Adrenal gland (tissue), 12 donors: ENCODE measurements around the gene TSPEAR. TPM values are rescaled to one million over a fixed set of nuclear protein-coding genes. Genes with fewer than 3 reads are reported as not detected.
"Not testable (repeated sequence)": the region's sequence is repeated elsewhere in the genome, so short reads cannot be mapped to it uniquely, and the experiment has no call there.

Source experiments
- DNase-seq, 7 donors: peaks; one replicate each; pipeline ENCODE4 v3.0.0-alpha.2; 2019 to 2020
- H3K27ac ChIP-seq, 5 donors: fragments of 200-600 bp; sonication (generic) in 4 of 5; 1 replicate in 3 of 5; 2 replicates in 2 of 5; pipeline versions ENCODE4 v1.5.1 to v1.8.0; 2016 to 2020; ENCODE audit warnings: mild to moderate bottlenecking in 1 of 5
- H3K27me3 ChIP-seq: fragments of 200-600 bp; 2 replicates; pipeline ENCODE4 v1.8.0; 2021
- H3K36me3 ChIP-seq, 2 donors: fragments of 200-600 bp; replicated peaks in 1 of 2; 1 replicate in 1 of 2; 2 replicates in 1 of 2; pipeline versions ENCODE4 v1.5.1 to v1.8.0; 2018 to 2022
- H3K4me1 ChIP-seq, 2 donors: fragments of 200-600 bp; replicated peaks in 1 of 2; 1 replicate in 1 of 2; 2 replicates in 1 of 2; pipeline versions ENCODE4 v1.5.1 to v1.8.0; 2018 to 2021
- H3K4me3 ChIP-seq, 4 donors: fragments of 200-600 bp; sonication (generic) in 3 of 4; one replicate each; pipeline ENCODE4 v1.5.1; 2016 to 2018
- H3K9me3 ChIP-seq, 3 donors: fragments of 200-600 bp; sonication (generic) in 1 of 3; replicated peaks in 1 of 3; 1 replicate in 2 of 3; 2 replicates in 1 of 3; pipeline versions ENCODE4 v1.5.1 to v1.8.0; 2016 to 2021
- POLR2A ChIP-seq, 2 donors: fragments of 450-650 bp; IDR thresholded peaks; one replicate each; pipeline ENCODE4 v1.6.1; 2017; ENCODE audit warnings: antibody characterized with exemption in 2 of 2, mild to moderate bottlenecking in 2 of 2, moderate library complexity in 1 of 2
- WGBS, 4 donors: extraction: QIAGEN DNeasy Blood & Tissue Kit in 2 of 4; methylation state at CpG; one replicate each; pipeline versions ENCODE4 v1.1.5 to v1.1.7; 2013 to 2017; 5-methylcytosine and 5-hydroxymethylcytosine counted together
- intact Hi-C, 2 donors: fragments of 100-400 bp; cut with DNase I; formaldehyde crosslinking; loops; one replicate each; pipeline versions ENCODE4 v1.14.1 to v1.15.0; 2022 to 2023
- polyA plus RNA-seq, 3 donors: library from polyadenylated mRNA; stranded (reverse); fragments of 200-250 nt in 2 of 3; fragments of 350-450 nt in 1 of 3; fragmentation: Illumina TruSeq in 1 of 3; extraction: RNeasy Lipid Tissue Mini Kit (QIAGEN cat#74804) in 1 of 3; gene quantifications; one replicate each; pipeline ENCODE4 v1.2.3, GENCODE V29; 2013 to 2014
- total RNA-seq, 9 donors: library from RNA; depleted of rRNA in 4 of 9; stranded (reverse); fragments of >200 nt in 4 of 9; fragments of 120-200 nt in 1 of 9; fragmentation: NEBNext Ultra II Directional in 1 of 9; extraction: Animal tissue kit (Norgen Biotek cat#: 25700) in 1 of 9; gene quantifications; one replicate each; pipeline versions ENCODE4 v1.1.0 to v1.2.4, GENCODE V29; 2013 to 2023
- TF ChIP-seq, protein P1 (sequence below), 6 experiments: fragments of 450-650 bp in 4 of 6; fragments of 200-600 bp in 2 of 6; sonication (generic) in 1 of 6; IDR thresholded peaks; 1 replicate in 5 of 6; 2 replicates in 1 of 6; pipeline versions ENCODE4 v1.5.1 to v1.8.0; 2016 to 2021; ENCODE audit warnings: antibody characterized with exemption in 6 of 6, mild to moderate bottlenecking in 2 of 6, moderate library complexity in 1 of 6
- donor health status: healthy with polysubstance abuse.
- donor health status: Bipolar disorder and iron deficiency.
- donor health status: DM: yes; HTN: yes; CAD: no.
- donor health status: DM: no; HTN: no; CAD: no.
- donor health status: DM: no; HTN: no; CAD: no.
- donor health status: DM: yes; HTN: yes; CAD: no.

The TSPEAR gene
- total and polyA plus RNA-seq, 12 donors = not detected

DNA sequence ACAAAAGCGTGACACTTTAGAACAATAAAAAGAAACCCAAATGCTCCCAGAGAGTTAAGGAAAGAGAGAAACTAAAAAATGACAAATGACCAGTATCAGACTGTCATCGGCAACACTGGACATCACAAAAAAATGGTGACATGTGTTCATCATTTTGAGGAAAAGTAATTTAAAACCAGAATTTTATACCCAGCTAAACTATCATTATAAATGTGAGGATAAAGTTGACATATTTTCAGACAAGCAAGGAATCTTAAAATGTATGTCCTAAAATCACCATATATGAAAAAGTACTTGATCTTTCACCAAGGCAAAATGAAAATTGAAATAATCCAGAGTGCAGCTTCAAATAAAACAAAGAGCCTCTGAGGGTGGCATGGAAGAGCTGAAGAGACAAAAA is 66.5 kb downstream of the TSPEAR start:
- H3K9me3 ChIP-seq = no peaks in the 10 kb centered on the region
- intact Hi-C loops = no loop called here
- H3K36me3 ChIP-seq = no peaks in the 10 kb centered on the region
- DNase-seq = no peak
- H3K4me3 ChIP-seq = no peak overlapping the region
- no peak for TF ChIP-seq POLR2A (IDR thresholded peaks at IDR 0.05)
- TF ChIP-seq, protein P1, sequence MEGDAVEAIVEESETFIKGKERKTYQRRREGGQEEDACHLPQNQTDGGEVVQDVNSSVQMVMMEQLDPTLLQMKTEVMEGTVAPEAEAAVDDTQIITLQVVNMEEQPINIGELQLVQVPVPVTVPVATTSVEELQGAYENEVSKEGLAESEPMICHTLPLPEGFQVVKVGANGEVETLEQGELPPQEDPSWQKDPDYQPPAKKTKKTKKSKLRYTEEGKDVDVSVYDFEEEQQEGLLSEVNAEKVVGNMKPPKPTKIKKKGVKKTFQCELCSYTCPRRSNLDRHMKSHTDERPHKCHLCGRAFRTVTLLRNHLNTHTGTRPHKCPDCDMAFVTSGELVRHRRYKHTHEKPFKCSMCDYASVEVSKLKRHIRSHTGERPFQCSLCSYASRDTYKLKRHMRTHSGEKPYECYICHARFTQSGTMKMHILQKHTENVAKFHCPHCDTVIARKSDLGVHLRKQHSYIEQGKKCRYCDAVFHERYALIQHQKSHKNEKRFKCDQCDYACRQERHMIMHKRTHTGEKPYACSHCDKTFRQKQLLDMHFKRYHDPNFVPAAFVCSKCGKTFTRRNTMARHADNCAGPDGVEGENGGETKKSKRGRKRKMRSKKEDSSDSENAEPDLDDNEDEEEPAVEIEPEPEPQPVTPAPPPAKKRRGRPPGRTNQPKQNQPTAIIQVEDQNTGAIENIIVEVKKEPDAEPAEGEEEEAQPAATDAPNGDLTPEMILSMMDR (IDR thresholded peaks at IDR 0.05) = no peak
- H3K4me1 ChIP-seq = no peaks in the 10 kb centered on the region
- H3K27me3 ChIP-seq = no peaks in the 10 kb centered on the region
- 42 to 92% (median 45%) methylated on average over 2 of the region's 2 CpGs for WGBS, 4 donors
- H3K27ac ChIP-seq = no peak overlapping the region

DNA sequence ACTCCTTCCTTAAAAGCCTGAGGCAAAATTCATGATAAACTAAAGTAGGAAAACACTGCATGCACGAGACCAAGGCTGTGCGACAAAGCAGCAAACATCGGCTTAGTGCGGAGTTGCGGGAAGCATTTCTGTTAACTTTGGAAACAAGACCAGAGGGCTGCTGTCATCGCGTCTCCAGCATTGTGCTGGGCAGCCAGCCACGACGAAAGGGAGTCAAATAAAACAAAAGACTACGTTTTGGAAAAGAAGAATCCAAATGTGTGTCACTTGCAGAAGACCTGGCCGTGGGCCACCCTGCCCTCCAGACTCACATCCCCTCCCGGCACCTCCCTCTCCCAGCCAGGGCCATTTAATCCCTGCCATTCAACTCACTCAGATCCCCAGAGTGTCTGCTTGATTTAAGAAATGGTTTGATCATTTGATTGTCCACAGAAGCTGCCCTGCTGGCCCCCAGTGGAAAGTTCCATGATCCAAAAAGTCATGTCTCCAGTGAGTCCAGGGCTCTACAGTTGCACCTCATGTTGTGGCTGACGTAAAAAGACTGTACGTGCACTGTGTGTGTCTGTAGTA is 67.5 kb downstream of the TSPEAR start:
- Histone ChIP-seq H3K9me3 (no peaks in the 10 kb centered on the region), H3K27ac (no peak overlapping the region), H3K36me3 (no peaks in the 10 kb centered on the region), H3K27me3 (no peaks in the 10 kb centered on the region), H3K4me3 (no peak overlapping the region), H3K4me1 (no peaks in the 10 kb centered on the region)
- TF ChIP-seq, protein P1 (IDR thresholded peaks at IDR 0.05) = no peak
- TF ChIP-seq POLR2A (IDR thresholded peaks at IDR 0.05) = no peak
- intact Hi-C loops = no loop called here
- WGBS, 4 donors = 41 to 72% (median 61%) methylated on average over 14 of the region's 14 CpGs
- DNase-seq = no peak

DNA sequence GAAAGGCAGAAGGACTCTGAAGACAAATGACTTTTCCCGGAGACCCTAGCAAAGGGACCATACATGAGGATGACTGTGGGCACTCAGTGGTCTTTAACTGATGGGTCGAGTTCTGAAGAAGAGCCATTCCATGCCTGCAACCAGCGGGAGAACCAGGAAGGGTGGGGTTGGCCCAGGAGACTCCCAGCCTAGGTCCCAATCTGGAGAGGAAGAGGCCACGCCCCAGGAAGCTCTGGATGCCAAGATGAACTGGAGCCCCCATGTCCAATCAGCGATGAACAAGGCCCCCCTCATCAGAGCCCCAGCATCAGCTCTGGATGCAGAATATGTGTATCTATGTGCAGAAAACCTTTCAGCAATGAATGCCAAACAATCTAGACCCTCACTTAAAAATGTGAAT is 70.6 kb downstream of the TSPEAR start:
- no peak for DNase-seq
- Histone ChIP-seq H3K36me3 (no peaks in the 10 kb centered on the region), H3K4me1 (no peaks in the 10 kb centered on the region), H3K27me3 (no peaks in the 10 kb centered on the region), H3K9me3 (no peaks in the 10 kb centered on the region), H3K27ac (no peak overlapping the region), H3K4me3 (no peak overlapping the region)
- intact Hi-C loops = no loop called here
- TF ChIP-seq, protein P1 (IDR thresholded peaks at IDR 0.05) = no peak
- no peak for TF ChIP-seq POLR2A (IDR thresholded peaks at IDR 0.05)
- 86 to 91% (median 88%) methylated on average over 5 of the region's 5 CpGs for WGBS, 4 donors

DNA sequence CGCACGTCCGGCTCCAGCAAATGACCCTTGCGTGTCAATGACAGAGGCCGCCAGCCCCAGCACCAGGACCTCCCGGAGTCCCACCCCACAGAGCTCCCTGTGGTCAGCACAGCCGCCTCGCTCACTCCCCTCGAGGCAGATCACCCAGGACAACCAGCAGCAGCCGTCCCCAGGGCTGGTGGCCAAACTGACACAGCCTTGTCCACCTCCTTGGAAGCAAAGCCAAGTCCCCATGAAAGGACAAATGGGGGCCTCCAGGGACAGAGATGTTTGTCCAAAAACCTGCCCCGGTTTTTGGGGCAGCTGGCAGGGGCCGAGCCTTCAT is 72.1 kb downstream of the TSPEAR start:
- Histone ChIP-seq H3K27ac (no peak overlapping the region), H3K4me1 (no peaks in the 10 kb centered on the region), H3K27me3 (no peaks in the 10 kb centered on the region), H3K36me3 (no peaks in the 10 kb centered on the region), H3K9me3 (no peaks in the 10 kb centered on the region), H3K4me3 (no peak overlapping the region)
- TF ChIP-seq POLR2A (IDR thresholded peaks at IDR 0.05) = no peak
- TF ChIP-seq, protein P1 (IDR thresholded peaks at IDR 0.05) = no peak
- DNase-seq = no peak
- intact Hi-C loops = no loop called here
- WGBS, 4 donors = 78 to 86% (median 82%) methylated on average over 6 to 12 of the region's 12 CpGs

DNA sequence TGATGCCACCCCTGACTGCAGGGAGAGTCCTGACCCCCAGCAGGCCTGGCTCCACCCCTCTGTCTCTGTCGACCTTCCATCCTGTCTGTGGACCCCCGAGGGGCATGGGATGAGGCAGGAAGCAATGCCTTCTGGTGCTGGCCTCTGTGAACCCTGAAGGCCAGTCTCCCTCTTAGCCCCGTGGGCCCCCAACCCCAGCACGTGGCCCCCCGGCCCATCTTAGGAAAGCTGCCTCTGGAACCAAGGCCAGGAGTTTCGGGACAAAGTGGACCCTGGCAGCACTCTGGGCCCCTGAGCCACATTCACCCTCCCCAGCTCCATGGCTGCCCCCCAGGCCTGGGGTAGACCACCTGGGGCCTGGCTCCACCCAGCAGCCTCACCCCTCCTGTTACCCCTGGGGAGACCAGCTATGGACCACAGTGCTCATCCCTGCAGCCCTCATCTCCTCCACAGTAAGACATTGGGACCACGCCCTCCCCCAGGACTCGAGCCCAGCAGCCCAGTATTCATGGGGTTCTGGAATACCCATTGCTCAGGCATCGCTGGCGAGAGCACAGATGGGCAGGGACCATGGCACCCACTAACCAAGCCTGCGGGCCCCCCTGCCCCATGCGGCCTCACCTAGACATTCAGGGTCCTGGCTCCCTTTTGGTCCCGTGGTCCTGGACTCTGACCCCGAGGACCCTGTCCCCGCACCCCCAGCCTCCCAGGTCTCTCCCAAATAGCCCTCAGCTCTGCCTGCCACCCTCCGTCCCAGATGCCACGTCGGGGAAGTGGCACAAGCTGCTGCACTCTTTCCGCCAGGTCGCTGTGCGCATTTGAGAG is 72.7 kb downstream of the TSPEAR start:
- H3K36me3 ChIP-seq, H3K27ac ChIP-seq, H3K27me3 ChIP-seq, H3K4me1 ChIP-seq, H3K9me3 ChIP-seq, intact Hi-C loops, DNase-seq, H3K4me3 ChIP-seq: not testable (repeated sequence)
- 67 to 79% (median 72%) methylated on average over 12 to 21 of the region's 21 CpGs; no CpG with 5 or more reads in 1 of the 4 donors for WGBS, 4 donors

DNA sequence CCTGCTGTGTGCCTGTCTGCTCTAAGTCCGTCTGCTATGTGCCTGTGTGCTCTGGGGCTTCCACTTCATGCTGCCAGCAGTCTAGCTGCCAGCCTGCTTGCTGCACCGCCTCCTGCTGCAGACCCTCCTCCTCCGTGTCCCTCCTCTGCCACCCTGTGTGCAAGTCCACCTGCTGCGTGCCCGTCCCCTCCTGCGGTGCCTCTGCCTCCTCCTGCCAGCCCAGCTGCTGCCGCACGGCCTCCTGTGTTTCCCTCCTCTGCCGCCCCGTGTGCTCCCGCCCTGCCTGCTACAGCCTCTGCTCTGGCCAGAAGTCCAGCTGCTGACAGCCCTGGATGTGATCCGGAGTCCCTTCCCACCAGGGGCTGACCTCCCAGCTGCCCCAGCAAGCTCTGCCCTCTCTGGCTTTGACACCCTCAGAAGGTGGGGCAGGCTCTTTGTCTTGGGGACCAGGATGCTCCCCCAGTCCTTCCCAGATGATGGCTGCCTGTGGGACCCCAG is 73.5 kb downstream of the TSPEAR start:
- H3K27ac ChIP-seq, H3K4me3 ChIP-seq, H3K9me3 ChIP-seq, intact Hi-C loops, H3K4me1 ChIP-seq, H3K36me3 ChIP-seq, H3K27me3 ChIP-seq: not testable (repeated sequence)
- DNase-seq = peak in 1 of 7 donors; percentile 3
- WGBS, 4 donors = 58 to 68% (median 60%) methylated on average over 6 to 11 of the region's 12 CpGs
